HepG2 (cell line): ENCODE data around the gene JUND. TPM values are rescaled to one million over a fixed set of nuclear protein-coding genes. Genes with fewer than 3 reads are reported as not detected.

Experiments
- CREM ChIP-seq, 2 experiments: sonication (generic) in 1 of 2; formaldehyde crosslinking in 1 of 2; IDR thresholded peaks; 2 replicates each; pipeline versions ENCODE4 v1.4.0 to v1.6.1; 2016 to 2020; ENCODE audit warnings: antibody characterized with exemption in 1 of 2, mild to moderate bottlenecking in 1 of 2, missing genetic modification reagents in 1 of 2
- FOXA3 ChIP-seq: IDR thresholded peaks from 2 replicates; pipeline ENCODE4 v1.6.1; 2016; ENCODE audit warnings: missing genetic modification reagents, missing compliant biosample characterization
- FOXK1 ChIP-seq: sonication (generic); formaldehyde crosslinking; IDR thresholded peaks from 2 replicates; pipeline ENCODE4 v1.4.0; 2020; ENCODE audit warnings: low read depth, missing genetic modification reagents, borderline replicate concordance
- HNRNPUL1 ChIP-seq: fragments of 200-400 bp; formaldehyde crosslinking; IDR thresholded peaks from 2 replicates; pipeline ENCODE4 v1.6.1; 2017; ENCODE audit warnings: low read depth, mild to moderate bottlenecking, low read length, moderate library complexity
- JARID2 ChIP-seq: sonication (generic); formaldehyde crosslinking; IDR thresholded peaks from 2 replicates; pipeline ENCODE4 v1.8.1; 2023; ENCODE audit warnings: missing genetic modification reagents, inconsistent platforms; ENCODE audit not compliant: insufficient replicate concordance
- MAFK ChIP-seq, 2 experiments: IDR thresholded peaks in 1 of 2; conservative IDR thresholded peaks in 1 of 2; 2 replicates each; pipeline ENCODE4 v1.6.1; 2011; ENCODE audit warnings: improper control_type of control experiment in 2 of 2, low read length in 2 of 2
- MYNN ChIP-seq: sonication (generic); formaldehyde crosslinking; IDR thresholded peaks from 2 replicates; pipeline ENCODE4 v1.4.0; 2020; ENCODE audit warnings: mild to moderate bottlenecking, low read depth, missing genetic modification reagents
- NR2C2 ChIP-seq: sonication (generic); formaldehyde crosslinking; IDR thresholded peaks from 2 replicates; pipeline ENCODE4 v1.4.0; 2020; ENCODE audit warnings: missing genetic modification reagents, mild to moderate bottlenecking, moderate library complexity, borderline replicate concordance
- PREB ChIP-seq: sonication (generic); formaldehyde crosslinking; IDR thresholded peaks from 2 replicates; pipeline ENCODE4 v1.4.0; 2020; ENCODE audit warnings: missing genetic modification reagents
- RARG ChIP-seq: sonication (generic); formaldehyde crosslinking; IDR thresholded peaks from 2 replicates; pipeline ENCODE4 v1.4.0; 2020; ENCODE audit warnings: low read depth, mild to moderate bottlenecking, missing genetic modification reagents
- RBM39 ChIP-seq: fragments of 200-400 bp; formaldehyde crosslinking; IDR thresholded peaks from one replicate; pipeline ENCODE4 v1.6.1; 2018; ENCODE audit warnings: antibody characterized with exemption, mild to moderate bottlenecking, low read depth, low read length; ENCODE audit not compliant: poor library complexity, severe bottlenecking
- RFXANK ChIP-seq: IDR thresholded peaks from 2 replicates; pipeline ENCODE4 v1.6.1; 2016
- TOE1 ChIP-seq: sonication (generic); formaldehyde crosslinking; IDR thresholded peaks from 2 replicates; pipeline ENCODE4 v1.4.0; 2020; ENCODE audit warnings: mild to moderate bottlenecking, missing genetic modification reagents
- U2AF2 ChIP-seq: fragments of 200-400 bp; formaldehyde crosslinking; IDR thresholded peaks from 2 replicates; pipeline ENCODE4 v1.6.1; 2017; ENCODE audit warnings: low read depth, mild to moderate bottlenecking, low read length
- ZMYM2 ChIP-seq: sonication (generic); formaldehyde crosslinking; IDR thresholded peaks from 2 replicates; pipeline ENCODE4 v1.8.0; 2022; ENCODE audit warnings: mild to moderate bottlenecking, missing genetic modification reagents
- ZNF136 ChIP-seq: sonication (generic); formaldehyde crosslinking; IDR thresholded peaks from 2 replicates; pipeline ENCODE4 v1.8.1; 2022; ENCODE audit warnings: low read depth, mild to moderate bottlenecking, moderate library complexity, missing genetic modification reagents
- ZNF318 ChIP-seq: sonication (generic); formaldehyde crosslinking; IDR thresholded peaks from 2 replicates; pipeline ENCODE4 v1.4.0; 2020; ENCODE audit warnings: mild to moderate bottlenecking, missing genetic modification reagents
- ZNF543 ChIP-seq: sonication (generic); formaldehyde crosslinking; IDR thresholded peaks from 2 replicates; pipeline ENCODE4 v1.4.0; 2020; ENCODE audit warnings: mild to moderate bottlenecking, missing genetic modification reagents
- ZNF607 ChIP-seq: sonication (generic); formaldehyde crosslinking; IDR thresholded peaks from 2 replicates; pipeline ENCODE4 v1.5.1; 2020; ENCODE audit warnings: missing genetic modification reagents, mild to moderate bottlenecking, borderline replicate concordance
- ZNF781 ChIP-seq: sonication (generic); formaldehyde crosslinking; IDR thresholded peaks from 2 replicates; pipeline ENCODE4 v1.5.1; 2020; ENCODE audit warnings: borderline replicate concordance, mild to moderate bottlenecking, missing genetic modification reagents; ENCODE audit errors: not compliant biosample characterization
- ZNF879 ChIP-seq: sonication (generic); formaldehyde crosslinking; IDR thresholded peaks from 2 replicates; pipeline ENCODE4 v1.8.1; 2023; ENCODE audit warnings: missing genetic modification reagents
- polyA plus RNA-seq, 8 experiments: library from polyadenylated mRNA; depleted of rRNA in 3 of 8; stranded (reverse) in 7 of 8; unstranded in 1 of 8; fragments of >200 nt; fragmentation: Illumina TruSeq in 4 of 8; extraction: Trizol in 4 of 8; gene quantifications; 2 replicates each; pipeline versions ENCODE4 v1.2.1 to v1.2.3, GENCODE V29; 2011 to 2016; ENCODE audit warnings: low read depth in 4 of 8, missing spikeins in 1 of 8, mixed read lengths in 1 of 8; ENCODE audit not compliant: insufficient read depth in 1 of 8
- total RNA-seq, 5 experiments: library from RNA; depleted of rRNA; stranded (reverse); fragments of >200 nt; fragmentation: Illumina TruSeq; extraction: Trizol; gene quantifications; 2 replicates each; pipeline ENCODE4 v1.2.3, GENCODE V29; 2016; ENCODE audit warnings: low read depth in 1 of 5

The JUND gene
- total and polyA plus RNA-seq, 2 of the 13 experiments (the other 11 are each of a cell fraction or from before 2014, with no cell fraction given) = 41.2 to 59.8 TPM

- TF ChIP-seq ZNF318 (no peak; the same call in 1 of the 2 replicates), ZNF781 (CRISPR knock-in tag) (no peak), JARID2 (CRISPR knock-in tag) (no peak), CREM (IDR thresholded peaks at IDR 0.05) (0 out of 2 replicates have a peak, but pooled peaks have one; percentile 51), CREM (CRISPR knock-in tag; IDR thresholded peaks at IDR 0.05) (no peak), MAFK (conservative IDR thresholded peaks at IDR 0.05 in 1 of 2, IDR thresholded peaks at IDR 0.05 in 1 of 2; ENCODE audit: low read length in 2 of 2) (no peak), RARG (CRISPR knock-in tag) (no peak), TOE1 (CRISPR knock-in tag) (no peak), MYNN (CRISPR knock-in tag) (no peak), ZNF879 (CRISPR knock-in tag) (no peak), NR2C2 (CRISPR knock-in tag) (no peak; the same call in 1 of the 2 replicates), ZNF607 (CRISPR knock-in tag) (0 out of 2 replicates have a peak, but pooled peaks have one; percentile 55), HNRNPUL1 (no peak), ZNF136 (CRISPR knock-in tag) (0 out of 2 replicates have a peak, but pooled peaks have one; percentile 32), U2AF2 (no peak), ZNF543 (CRISPR knock-in tag) (no peak), RBM39 (peak; percentile 90), FOXA3 (CRISPR knock-in tag) (peak; percentile 44; the same call in 1 of the 2 replicates), RFXANK (CRISPR knock-in tag) (no peak), FOXK1 (CRISPR knock-in tag) (no peak; the same call in 1 of the 2 replicates), PREB (CRISPR knock-in tag) (no peak), ZMYM2 (CRISPR knock-in tag) (no peak)
Observed at GRCh38 chr19:18279516-18280246, 1.7 kb downstream of the JUND start (continued).
